Testis (tissue), 2 donors: ENCODE results near the gene XRCC4.

ENCODE experiments used
- POLR2A ChIP-seq: fragments of 450-650 bp; IDR thresholded peaks from one replicate; pipeline ENCODE4 v1.6.1; 2017; ENCODE audit warnings: antibody characterized with exemption, mild to moderate bottlenecking, moderate library complexity
- TF ChIP-seq, protein P1 (sequence below), 3 experiments: fragments of 450-650 bp in 2 of 3; fragments of 200-600 bp in 1 of 3; sonication (generic) in 1 of 3; IDR thresholded peaks; one replicate each; pipeline ENCODE4 v1.5.1; 2016 to 2019; ENCODE audit warnings: antibody characterized with exemption in 3 of 3, mild to moderate bottlenecking in 2 of 3, moderate library complexity in 1 of 3

DNA sequence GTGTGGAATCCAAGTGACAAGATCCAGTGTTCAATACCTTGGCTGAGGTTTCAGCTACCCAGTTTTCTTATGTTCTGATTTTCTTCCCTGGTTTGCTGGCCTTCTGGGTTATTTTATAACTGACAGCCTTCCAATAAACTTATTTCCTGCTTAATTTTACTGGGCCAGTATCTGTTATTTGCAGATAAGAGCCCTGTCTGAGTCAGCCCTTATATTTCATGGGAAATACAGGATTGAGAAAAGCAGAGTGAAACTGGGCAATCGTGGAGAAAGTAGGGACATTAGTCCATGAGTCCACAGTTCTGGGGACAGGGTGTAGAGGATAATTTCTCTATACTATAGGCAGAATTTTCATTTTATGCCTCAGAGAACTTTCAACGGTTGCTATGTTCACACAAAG, 32.4 kb upstream of the XRCC4 start:
- TF ChIP-seq, protein P1, sequence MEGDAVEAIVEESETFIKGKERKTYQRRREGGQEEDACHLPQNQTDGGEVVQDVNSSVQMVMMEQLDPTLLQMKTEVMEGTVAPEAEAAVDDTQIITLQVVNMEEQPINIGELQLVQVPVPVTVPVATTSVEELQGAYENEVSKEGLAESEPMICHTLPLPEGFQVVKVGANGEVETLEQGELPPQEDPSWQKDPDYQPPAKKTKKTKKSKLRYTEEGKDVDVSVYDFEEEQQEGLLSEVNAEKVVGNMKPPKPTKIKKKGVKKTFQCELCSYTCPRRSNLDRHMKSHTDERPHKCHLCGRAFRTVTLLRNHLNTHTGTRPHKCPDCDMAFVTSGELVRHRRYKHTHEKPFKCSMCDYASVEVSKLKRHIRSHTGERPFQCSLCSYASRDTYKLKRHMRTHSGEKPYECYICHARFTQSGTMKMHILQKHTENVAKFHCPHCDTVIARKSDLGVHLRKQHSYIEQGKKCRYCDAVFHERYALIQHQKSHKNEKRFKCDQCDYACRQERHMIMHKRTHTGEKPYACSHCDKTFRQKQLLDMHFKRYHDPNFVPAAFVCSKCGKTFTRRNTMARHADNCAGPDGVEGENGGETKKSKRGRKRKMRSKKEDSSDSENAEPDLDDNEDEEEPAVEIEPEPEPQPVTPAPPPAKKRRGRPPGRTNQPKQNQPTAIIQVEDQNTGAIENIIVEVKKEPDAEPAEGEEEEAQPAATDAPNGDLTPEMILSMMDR (IDR thresholded peaks at IDR 0.05), result no peak
- no peak for TF ChIP-seq POLR2A
